ENCODE results near the gene PSMD3. TPM values are rescaled to one million over a fixed set of nuclear protein-coding genes. Genes with fewer than 3 reads are reported as not detected.

PSMD3 gene
- total RNA-seq, 1 donor from 2014 or later = 132 TPM

- Mint-ChIP-seq H3K9me3 (ENCODE audit: unreplicated experiment) (no peaks in the 10 kb centered on the region), H3K4me1 (ENCODE audit: unreplicated experiment) (no peaks in the 10 kb centered on the region), H3K27me3 (ENCODE audit: unreplicated experiment) (peaks cover 5% of the 10 kb centered on the region), H3K4me3 (ENCODE audit: unreplicated experiment) (peak overlapping the region; percentile 48), H3K27ac (ENCODE audit: unreplicated experiment) (no peak overlapping the region), H3K36me3 (ENCODE audit: low read depth, unreplicated experiment) (peaks cover 48% of the 10 kb centered on the region)
- no peak for DNase-seq (ENCODE audit: low spot score)
- TF ChIP-seq CTCF (IDR thresholded peaks at IDR 0.05; ENCODE audit: unreplicated experiment) = no peak
Measured at GRCh38 chr17:40025991-40026815, 45.6 kb downstream of the PSMD3 start.

GRCh38 chr17:40026816-40027613 lies 46.4 kb downstream of the PSMD3 start:
- Mint-ChIP-seq H3K36me3 (ENCODE audit: low read depth, unreplicated experiment) (peaks cover 42% of the 10 kb centered on the region), H3K27me3 (ENCODE audit: unreplicated experiment) (peaks cover 6% of the 10 kb centered on the region), H3K4me3 (ENCODE audit: unreplicated experiment) (no peak overlapping the region), H3K4me1 (ENCODE audit: unreplicated experiment) (no peaks in the 10 kb centered on the region), H3K9me3 (ENCODE audit: unreplicated experiment) (no peaks in the 10 kb centered on the region), H3K27ac (ENCODE audit: unreplicated experiment) (no peak overlapping the region)
- DNase-seq (ENCODE audit: low spot score) = peak; percentile 80
- TF ChIP-seq CTCF (IDR thresholded peaks at IDR 0.05; ENCODE audit: unreplicated experiment) = peak; percentile 91

GRCh38 chr17:40027614-40028012 lies 47.0 kb downstream of the PSMD3 start:
- Mint-ChIP-seq H3K4me3 (ENCODE audit: unreplicated experiment) (no peak overlapping the region), H3K9me3 (ENCODE audit: unreplicated experiment) (no peaks in the 10 kb centered on the region), H3K27me3 (ENCODE audit: unreplicated experiment) (peaks cover 9% of the 10 kb centered on the region), H3K36me3 (ENCODE audit: low read depth, unreplicated experiment) (peaks cover 42% of the 10 kb centered on the region), H3K27ac (ENCODE audit: unreplicated experiment) (no peak overlapping the region), H3K4me1 (ENCODE audit: unreplicated experiment) (no peaks in the 10 kb centered on the region)
- no peak for TF ChIP-seq CTCF (IDR thresholded peaks at IDR 0.05; ENCODE audit: unreplicated experiment)
- no peak for DNase-seq (ENCODE audit: low spot score)

- Mint-ChIP-seq H3K36me3 (ENCODE audit: low read depth, unreplicated experiment) (peaks cover 46% of the 10 kb centered on the region), H3K4me1 (ENCODE audit: unreplicated experiment) (no peaks in the 10 kb centered on the region), H3K27me3 (ENCODE audit: unreplicated experiment) (peaks cover 9% of the 10 kb centered on the region), H3K4me3 (ENCODE audit: unreplicated experiment) (peak overlapping the region; percentile 57), H3K9me3 (ENCODE audit: unreplicated experiment) (no peaks in the 10 kb centered on the region), H3K27ac (ENCODE audit: unreplicated experiment) (no peak overlapping the region)
- no peak for DNase-seq (ENCODE audit: low spot score)
- TF ChIP-seq CTCF (IDR thresholded peaks at IDR 0.05; ENCODE audit: unreplicated experiment) = no peak
Measured at GRCh38 chr17:40028595-40028994, 48.0 kb downstream of the PSMD3 start.

- DNase-seq (ENCODE audit: low spot score) = no peak
- no peaks in the 10 kb centered on the region for H3K9me3 Mint-ChIP-seq (ENCODE audit: unreplicated experiment)
- peak overlapping the region; percentile 56 for H3K4me3 Mint-ChIP-seq (ENCODE audit: unreplicated experiment)
- H3K36me3 Mint-ChIP-seq (ENCODE audit: low read depth, unreplicated experiment) = peaks cover 30% of the 10 kb centered on the region
- H3K4me1 Mint-ChIP-seq (ENCODE audit: unreplicated experiment) = no peaks in the 10 kb centered on the region
- H3K27me3 Mint-ChIP-seq (ENCODE audit: unreplicated experiment) = peaks cover 8% of the 10 kb centered on the region
- H3K27ac Mint-ChIP-seq (ENCODE audit: unreplicated experiment) = no peak overlapping the region
- TF ChIP-seq CTCF (IDR thresholded peaks at IDR 0.05; ENCODE audit: unreplicated experiment) = no peak
Measured at GRCh38 chr17:40031706-40032105, 51.1 kb downstream of the PSMD3 start.

Measured in endothelial cell (in vitro differentiated cells).